K562 (cell line): ENCODE measurements around the gene IL17RC. TPM values are rescaled to one million over a fixed set of nuclear protein-coding genes. Genes with fewer than 3 reads are reported as not detected.
A peak's percentile ranks its signal among the peaks of the same experiment; 100 is the strongest.

Source experiments
- CBX1 ChIP-seq: sonication (generic); IDR thresholded peaks from 2 replicates; pipeline ENCODE4 v1.6.1; 2016; ENCODE audit warnings: antibody characterized with exemption, low read depth, mild to moderate bottlenecking
- CHD2 ChIP-seq: IDR thresholded peaks from 2 replicates; pipeline ENCODE4 v1.6.1; 2011; ENCODE audit warnings: low read depth, low read length
- KDM1A ChIP-seq, 2 experiments: fragments of 450-650 bp; IDR thresholded peaks; 2 replicates each; pipeline ENCODE4 v1.6.1; 2016; ENCODE audit warnings: mild to moderate bottlenecking in 2 of 2
- MECOM ChIP-seq: fragments of 250-450 bp; sonication (Bioruptor Pico); IDR thresholded peaks from 2 replicates; pipeline ENCODE4 v1.8.0; 2022; ENCODE audit warnings: inconsistent platforms
- MIER1 ChIP-seq: fragments of 450-650 bp; IDR thresholded peaks from 2 replicates; pipeline ENCODE4 v1.6.1; 2016; ENCODE audit warnings: antibody characterized with exemption, mild to moderate bottlenecking, low read depth
- NCOA6 ChIP-seq: fragments of 450-650 bp; IDR thresholded peaks from 2 replicates; pipeline ENCODE4 v1.6.1; 2017; ENCODE audit warnings: mild to moderate bottlenecking
- RHOXF2B ChIP-seq: fragments of 250-450 bp; sonication (Bioruptor Pico); conservative IDR thresholded peaks from 2 replicates; pipeline ENCODE4 v1.5.1; 2021
- SMARCA5 ChIP-seq: fragments of 450-650 bp; IDR thresholded peaks from 2 replicates; pipeline ENCODE4 v1.6.1; 2016
- SOX6 ChIP-seq: fragments of 450-650 bp; IDR thresholded peaks from 2 replicates; pipeline ENCODE4 v1.6.1; 2014; ENCODE audit warnings: mild to moderate bottlenecking
- STAT5B ChIP-seq: fragments of 250-450 bp; sonication (Bioruptor Pico); IDR thresholded peaks from 2 replicates; pipeline ENCODE4 v1.8.0; 2021; ENCODE audit warnings: mild to moderate bottlenecking, inconsistent platforms
- TAF9B ChIP-seq: fragments of 450-650 bp; IDR thresholded peaks from 2 replicates; pipeline ENCODE4 v1.6.1; 2018; ENCODE audit warnings: mild to moderate bottlenecking; ENCODE audit not compliant: partially characterized antibody
- ZBTB17 ChIP-seq: fragments of 450-650 bp; formaldehyde crosslinking; IDR thresholded peaks from 2 replicates; pipeline ENCODE4 v1.4.0; 2020; ENCODE audit warnings: mild to moderate bottlenecking
- ZNF121 ChIP-seq: sonication (generic); formaldehyde crosslinking; conservative IDR thresholded peaks from 2 replicates; pipeline ENCODE4 v1.8.0; 2022; ENCODE audit warnings: missing genetic modification reagents
- ZNF707 ChIP-seq: fragments of 250-450 bp; sonication (Bioruptor Pico); conservative IDR thresholded peaks from 2 replicates; pipeline ENCODE4 v1.8.0; 2022; ENCODE audit warnings: inconsistent platforms, mild to moderate bottlenecking, moderate library complexity
- ZNF780A ChIP-seq: fragments of 250-450 bp; sonication (Bioruptor Pico); IDR thresholded peaks from 2 replicates; pipeline ENCODE4 v1.5.0; 2021; ENCODE audit warnings: mild to moderate bottlenecking
- polyA plus RNA-seq, 8 experiments: library from polyadenylated mRNA; depleted of rRNA in 4 of 8; stranded (reverse) in 5 of 8; unstranded in 3 of 8; fragments of >200 nt; fragmentation: Nextera tagmentation in 2 of 8; fragmentation: Illumina TruSeq in 1 of 8; extraction: Ambion mirVana in 2 of 8; extraction: Trizol in 1 of 8; gene quantifications; 2 replicates each; pipeline versions ENCODE4 v1.2.1 to v1.2.3, GENCODE V29; 2011 to 2014; ENCODE audit warnings: inconsistent platforms in 1 of 8, missing spikeins in 1 of 8
- total RNA-seq, 7 experiments: library from RNA; depleted of rRNA in 6 of 7; stranded (reverse); fragments of >200 nt in 6 of 7; fragmentation: Illumina TruSeq in 2 of 7; extraction: Trizol in 2 of 7; gene quantifications; 2 replicates each; pipeline versions ENCODE4 v1.2.1 to v1.2.3, GENCODE V29; 2011 to 2021; ENCODE audit warnings: low replicate concordance in 1 of 7
- TF ChIP-seq, protein P1 (sequence below): fragments of 250-450 bp; sonication (Bioruptor Pico); IDR thresholded peaks from 2 replicates; pipeline ENCODE4 v1.5.0; 2021; ENCODE audit warnings: mild to moderate bottlenecking, borderline replicate concordance
- TF ChIP-seq, protein P2 (sequence below), 2 experiments: fragments of 250-450 bp in 1 of 2; fragments of 450-650 bp in 1 of 2; sonication (Bioruptor Pico) in 1 of 2; IDR thresholded peaks; 2 replicates each; pipeline versions ENCODE4 v1.6.1 to v1.8.0; 2016 to 2021; ENCODE audit warnings: mild to moderate bottlenecking in 2 of 2, moderate library complexity in 2 of 2, missing compliant biosample characterization in 1 of 2, missing genetic modification characterization in 1 of 2
- TF ChIP-seq, protein P3 (sequence below): fragments of 250-450 bp; sonication (Bioruptor Pico); IDR thresholded peaks from 2 replicates; pipeline ENCODE4 v1.4.0; 2020
- TF ChIP-seq, protein P4 (sequence below), 2 experiments: fragments of 450-650 bp; IDR thresholded peaks; 2 replicates each; pipeline ENCODE4 v1.6.1; 2016

IL17RC gene
- total and polyA plus RNA-seq, 9 of the 15 experiments (the other 6 are each of a cell fraction or from before 2014, with no cell fraction given) = 0.15 to 11.4 (median 7.1) TPM; not detected in 1

GRCh38 chr3:9951962-9952805 lies 35.3 kb downstream of the IL17RC start, which contains the start of gene PRRT3 (continued):
- TF ChIP-seq, protein P1, sequence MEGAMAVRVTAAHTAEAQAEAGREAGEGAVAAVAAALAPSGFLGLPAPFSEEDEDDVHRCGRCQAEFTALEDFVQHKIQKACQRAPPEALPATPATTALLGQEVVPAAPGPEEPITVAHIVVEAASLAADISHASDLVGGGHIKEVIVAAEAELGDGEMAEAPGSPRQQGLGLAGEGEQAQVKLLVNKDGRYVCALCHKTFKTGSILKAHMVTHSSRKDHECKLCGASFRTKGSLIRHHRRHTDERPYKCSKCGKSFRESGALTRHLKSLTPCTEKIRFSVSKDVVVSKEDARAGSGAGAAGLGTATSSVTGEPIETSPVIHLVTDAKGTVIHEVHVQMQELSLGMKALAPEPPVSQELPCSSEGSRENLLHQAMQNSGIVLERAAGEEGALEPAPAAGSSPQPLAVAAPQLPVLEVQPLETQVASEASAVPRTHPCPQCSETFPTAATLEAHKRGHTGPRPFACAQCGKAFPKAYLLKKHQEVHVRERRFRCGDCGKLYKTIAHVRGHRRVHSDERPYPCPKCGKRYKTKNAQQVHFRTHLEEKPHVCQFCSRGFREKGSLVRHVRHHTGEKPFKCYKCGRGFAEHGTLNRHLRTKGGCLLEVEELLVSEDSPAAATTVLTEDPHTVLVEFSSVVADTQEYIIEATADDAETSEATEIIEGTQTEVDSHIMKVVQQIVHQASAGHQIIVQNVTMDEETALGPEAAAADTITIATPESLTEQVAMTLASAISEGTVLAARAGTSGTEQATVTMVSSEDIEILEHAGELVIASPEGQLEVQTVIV (CRISPR knock-in tag) = no peak
- 0 out of 2 replicates have a peak, but pooled peaks have one; percentile 28 for TF ChIP-seq ZNF121
- TF ChIP-seq, protein P2, sequence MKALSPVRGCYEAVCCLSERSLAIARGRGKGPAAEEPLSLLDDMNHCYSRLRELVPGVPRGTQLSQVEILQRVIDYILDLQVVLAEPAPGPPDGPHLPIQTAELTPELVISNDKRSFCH (CRISPR knock-in tag; IDR thresholded peaks at IDR 0.05) = no peak
- TF ChIP-seq, protein P2 (tag; IDR thresholded peaks at IDR 0.05) = peak; percentile 50; the same call in 1 of the 2 replicates
- no peak for TF ChIP-seq NCOA6
- no peak for TF ChIP-seq ZNF707 (CRISPR knock-in tag)
- TF ChIP-seq, protein P3, sequence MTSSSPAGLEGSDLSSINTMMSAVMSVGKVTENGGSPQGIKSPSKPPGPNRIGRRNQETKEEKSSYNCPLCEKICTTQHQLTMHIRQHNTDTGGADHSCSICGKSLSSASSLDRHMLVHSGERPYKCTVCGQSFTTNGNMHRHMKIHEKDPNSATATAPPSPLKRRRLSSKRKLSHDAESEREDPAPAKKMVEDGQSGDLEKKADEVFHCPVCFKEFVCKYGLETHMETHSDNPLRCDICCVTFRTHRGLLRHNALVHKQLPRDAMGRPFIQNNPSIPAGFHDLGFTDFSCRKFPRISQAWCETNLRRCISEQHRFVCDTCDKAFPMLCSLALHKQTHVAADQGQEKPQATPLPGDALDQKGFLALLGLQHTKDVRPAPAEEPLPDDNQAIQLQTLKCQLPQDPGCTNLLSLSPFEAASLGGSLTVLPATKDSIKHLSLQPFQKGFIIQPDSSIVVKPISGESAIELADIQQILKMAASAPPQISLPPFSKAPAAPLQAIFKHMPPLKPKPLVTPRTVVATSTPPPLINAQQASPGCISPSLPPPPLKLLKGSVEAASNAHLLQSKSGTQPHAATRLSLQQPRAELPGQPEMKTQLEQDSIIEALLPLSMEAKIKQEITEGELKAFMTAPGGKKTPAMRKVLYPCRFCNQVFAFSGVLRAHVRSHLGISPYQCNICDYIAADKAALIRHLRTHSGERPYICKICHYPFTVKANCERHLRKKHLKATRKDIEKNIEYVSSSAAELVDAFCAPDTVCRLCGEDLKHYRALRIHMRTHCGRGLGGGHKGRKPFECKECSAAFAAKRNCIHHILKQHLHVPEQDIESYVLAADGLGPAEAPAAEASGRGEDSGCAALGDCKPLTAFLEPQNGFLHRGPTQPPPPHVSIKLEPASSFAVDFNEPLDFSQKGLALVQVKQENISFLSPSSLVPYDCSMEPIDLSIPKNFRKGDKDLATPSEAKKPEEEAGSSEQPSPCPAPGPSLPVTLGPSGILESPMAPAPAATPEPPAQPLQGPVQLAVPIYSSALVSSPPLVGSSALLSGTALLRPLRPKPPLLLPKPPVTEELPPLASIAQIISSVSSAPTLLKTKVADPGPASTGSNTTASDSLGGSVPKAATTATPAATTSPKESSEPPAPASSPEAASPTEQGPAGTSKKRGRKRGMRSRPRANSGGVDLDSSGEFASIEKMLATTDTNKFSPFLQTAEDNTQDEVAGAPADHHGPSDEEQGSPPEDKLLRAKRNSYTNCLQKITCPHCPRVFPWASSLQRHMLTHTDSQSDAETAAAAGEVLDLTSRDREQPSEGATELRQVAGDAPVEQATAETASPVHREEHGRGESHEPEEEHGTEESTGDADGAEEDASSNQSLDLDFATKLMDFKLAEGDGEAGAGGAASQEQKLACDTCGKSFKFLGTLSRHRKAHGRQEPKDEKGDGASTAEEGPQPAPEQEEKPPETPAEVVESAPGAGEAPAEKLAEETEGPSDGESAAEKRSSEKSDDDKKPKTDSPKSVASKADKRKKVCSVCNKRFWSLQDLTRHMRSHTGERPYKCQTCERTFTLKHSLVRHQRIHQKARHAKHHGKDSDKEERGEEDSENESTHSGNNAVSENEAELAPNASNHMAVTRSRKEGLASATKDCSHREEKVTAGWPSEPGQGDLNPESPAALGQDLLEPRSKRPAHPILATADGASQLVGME = peak; percentile 98
- no peak for TF ChIP-seq STAT5B (CRISPR knock-in tag)
- TF ChIP-seq ZNF780A (CRISPR knock-in tag) = no peak
- TF ChIP-seq ZBTB17 = peak; percentile 99
- TF ChIP-seq RHOXF2B (CRISPR knock-in tag) = no peak
- no peak for TF ChIP-seq CHD2
- no peak for TF ChIP-seq MECOM
- TF ChIP-seq CBX1 = peak; percentile 94; the same call in 1 of the 2 replicates
- TF ChIP-seq, protein P4, sequence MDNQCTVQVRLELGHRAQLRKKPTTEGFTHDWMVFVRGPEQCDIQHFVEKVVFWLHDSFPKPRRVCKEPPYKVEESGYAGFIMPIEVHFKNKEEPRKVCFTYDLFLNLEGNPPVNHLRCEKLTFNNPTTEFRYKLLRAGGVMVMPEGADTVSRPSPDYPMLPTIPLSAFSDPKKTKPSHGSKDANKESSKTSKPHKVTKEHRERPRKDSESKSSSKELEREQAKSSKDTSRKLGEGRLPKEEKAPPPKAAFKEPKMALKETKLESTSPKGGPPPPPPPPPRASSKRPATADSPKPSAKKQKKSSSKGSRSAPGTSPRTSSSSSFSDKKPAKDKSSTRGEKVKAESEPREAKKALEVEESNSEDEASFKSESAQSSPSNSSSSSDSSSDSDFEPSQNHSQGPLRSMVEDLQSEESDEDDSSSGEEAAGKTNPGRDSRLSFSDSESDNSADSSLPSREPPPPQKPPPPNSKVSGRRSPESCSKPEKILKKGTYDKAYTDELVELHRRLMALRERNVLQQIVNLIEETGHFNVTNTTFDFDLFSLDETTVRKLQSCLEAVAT (IDR thresholded peaks at IDR 0.05) = peak in 1 of 2 experiments; percentile 99; a peak in 2 of 4 replicates
- no peak for TF ChIP-seq MIER1
- TF ChIP-seq KDM1A (IDR thresholded peaks at IDR 0.05) = peak; percentile 96 to 97
- peak; percentile 95 for TF ChIP-seq SMARCA5
- no peak for TF ChIP-seq SOX6
- no peak for TF ChIP-seq TAF9B
